Activated B cell treated with CpG ODN at 0.5 μM for 24 hours (primary cell): ENCODE data around the gene ARHGAP10. TPM values are rescaled to one million over a fixed set of nuclear protein-coding genes. Genes with fewer than 3 reads are reported as not detected.

Source experiments
- ATAC-seq: fragments of 200-7000 bp; cut with Tn5 transposase; one replicate; pipeline ENCODE4 v1.10.0; 2021; ENCODE audit warnings: low read depth, mild to moderate bottlenecking, moderate library complexity
- CTCF ChIA-PET: fragments of 350-600 bp; sonication (Branson Sonifier 250); formaldehyde crosslinking; loops from one replicate; lab custom pipeline; 2021; ENCODE audit warnings: antibody characterized with exemption; lab: Charles Lee
- POLR2A ChIA-PET: fragments of 350-600 bp; sonication (Branson Sonifier 250); formaldehyde crosslinking; loops from one replicate; lab custom pipeline; 2021; ENCODE audit warnings: antibody characterized with exemption; lab: Charles Lee
- DNase-seq: peaks from one replicate; pipeline ENCODE4 v3.0.0; 2022
- H3K27ac Mint-ChIP-seq: one replicate; pipeline ENCODE4 v1.8.0; 2020; ENCODE audit warnings: mixed read lengths
- H3K27me3 Mint-ChIP-seq: one replicate; pipeline ENCODE4 v1.8.0; 2021; ENCODE audit warnings: mixed read lengths
- H3K36me3 Mint-ChIP-seq: one replicate; pipeline ENCODE4 v1.8.0; 2021; ENCODE audit warnings: low read depth, mixed read lengths
- H3K4me1 Mint-ChIP-seq: one replicate; pipeline ENCODE4 v1.8.0; 2021; ENCODE audit warnings: mixed read lengths
- H3K4me3 Mint-ChIP-seq: one replicate; pipeline ENCODE4 v1.8.0; 2020; ENCODE audit warnings: mild to moderate bottlenecking, mixed read lengths
- H3K9me3 Mint-ChIP-seq: one replicate; pipeline ENCODE4 v1.8.0; 2020; ENCODE audit warnings: mixed read lengths
- CTCF ChIP-seq: fragments of 200-600 bp; IDR thresholded peaks from one replicate; pipeline ENCODE4 v1.8.0; 2022; ENCODE audit warnings: antibody characterized with exemption, mild to moderate bottlenecking
- intact Hi-C: fragments of 100-400 bp; cut with micrococcal nuclease; formaldehyde crosslinking; loops from one replicate; pipeline ENCODE4 v1.15.1; 2024
- total RNA-seq: library from RNA; stranded (reverse); gene quantifications from 2 replicates; pipeline ENCODE4 v1.2.3, GENCODE V29; 2022

The ARHGAP10 gene
- total RNA-seq, 1 donor from 2014 or later, result 0.60 TPM

- Mint-ChIP-seq H3K4me3 (no peak overlapping the region), H3K27ac (no peak overlapping the region), H3K4me1 (no peaks in the 10 kb centered on the region), H3K36me3 (no peaks in the 10 kb centered on the region), H3K27me3 (no peaks in the 10 kb centered on the region), H3K9me3 (no peaks in the 10 kb centered on the region)
- no peak for ATAC-seq
- CTCF ChIA-PET, result interaction anchor here (1.0 kb wide), 1 partner anchor 78 kb away, joined by 5 read pairs; no protein-coding TSS in a partner anchor
- POLR2A ChIA-PET, result no interaction called here
- no peak for DNase-seq
- intact Hi-C loops, result no loop called here
- no peak for TF ChIP-seq CTCF
Observed at GRCh38 chr4:147788791-147789190, 56.9 kb downstream of the ARHGAP10 start.

- intact Hi-C loops, result no loop called here
- Mint-ChIP-seq H3K27ac (no peak overlapping the region), H3K27me3 (no peaks in the 10 kb centered on the region), H3K4me3 (no peak overlapping the region), H3K9me3 (no peaks in the 10 kb centered on the region), H3K36me3 (no peaks in the 10 kb centered on the region), H3K4me1 (no peaks in the 10 kb centered on the region)
- CTCF ChIA-PET, result no interaction called here
- ATAC-seq (no peak), DNase-seq (no peak)
- POLR2A ChIA-PET, result no interaction called here
- TF ChIP-seq CTCF, result no peak
Observed at GRCh38 chr4:147789596-147789995, 57.7 kb downstream of the ARHGAP10 start.

- Mint-ChIP-seq H3K4me3 (no peak overlapping the region), H3K27me3 (no peaks in the 10 kb centered on the region), H3K9me3 (no peaks in the 10 kb centered on the region), H3K36me3 (no peaks in the 10 kb centered on the region), H3K4me1 (no peaks in the 10 kb centered on the region), H3K27ac (no peak overlapping the region)
- ATAC-seq, result no peak
- no peak for TF ChIP-seq CTCF
- no peak for DNase-seq
- ChIA-PET POLR2A (no interaction called here), CTCF (no interaction called here)
- intact Hi-C loops, result no loop called here
Observed at GRCh38 chr4:147790412-147790811, 58.5 kb downstream of the ARHGAP10 start.

- DNase-seq (no peak), ATAC-seq (no peak)
- intact Hi-C loops, result no loop called here
- no peak overlapping the region for H3K27ac Mint-ChIP-seq
- ChIA-PET POLR2A (no interaction called here), CTCF (no interaction called here)
- H3K4me3 Mint-ChIP-seq, result no peak overlapping the region
- no peaks in the 10 kb centered on the region for H3K36me3 Mint-ChIP-seq
- H3K4me1 Mint-ChIP-seq, result no peaks in the 10 kb centered on the region
- no peaks in the 10 kb centered on the region for H3K27me3 Mint-ChIP-seq
- TF ChIP-seq CTCF, result no peak
- no peaks in the 10 kb centered on the region for H3K9me3 Mint-ChIP-seq
Observed at GRCh38 chr4:147791341-147791740, 59.5 kb downstream of the ARHGAP10 start.

- no peak for ATAC-seq
- DNase-seq, result no peak
- intact Hi-C loops, result no loop called here
- Mint-ChIP-seq H3K27me3 (no peaks in the 10 kb centered on the region), H3K4me3 (no peak overlapping the region), H3K36me3 (no peaks in the 10 kb centered on the region), H3K4me1 (no peaks in the 10 kb centered on the region), H3K27ac (no peak overlapping the region), H3K9me3 (no peaks in the 10 kb centered on the region)
- CTCF ChIA-PET, result no interaction called here
- TF ChIP-seq CTCF, result no peak
- POLR2A ChIA-PET, result no interaction called here
Observed at GRCh38 chr4:147791865-147792264, 60.0 kb downstream of the ARHGAP10 start.
